H1 (cell line): ENCODE data around the gene CENPM. TPM values are rescaled to one million over a fixed set of nuclear protein-coding genes. Genes with fewer than 3 reads are reported as not detected.

Experiments
- CTCF ChIA-PET: fragments of 300-600 bp; sonication (Branson Sonifier 250); formaldehyde crosslinking; loops from one replicate; lab custom pipeline; 2021; ENCODE audit not compliant: partially characterized antibody; lab: Charles Lee
- POLR2A ChIA-PET: fragments of 300-600 bp; sonication (Branson Sonifier 250); formaldehyde crosslinking; loops from one replicate; lab custom pipeline; 2021; ENCODE audit warnings: inconsistent platforms; ENCODE audit not compliant: partially characterized antibody; lab: Charles Lee
- DNase-seq, 2 experiments: peaks; one replicate each; pipeline versions ENCODE4 v3.0.0 to v3.0.0-alpha.2; 2010 to 2022; ENCODE audit warnings: low spot score in 2 of 2, low read depth in 1 of 2, mixed read lengths in 1 of 2
- FAIRE-seq: peaks from 2 replicates; lab custom pipeline; 2011; peaks lifted over from hg19 to GRCh38; lab: Jason Lieb, UNC
- H2AFZ ChIP-seq: 2 replicates; pipeline ENCODE4 v1.8.1; 2012; ENCODE audit warnings: low read length, inconsistent platforms
- H2AK5ac ChIP-seq: 2 replicates; pipeline ENCODE4 v1.6.1; 2013; ENCODE audit warnings: low read depth, low read length
- H2BK120ac ChIP-seq: replicated peaks from 2 replicates; pipeline ENCODE3; 2013; ENCODE audit warnings: low read depth, low read length, inconsistent platforms
- H2BK12ac ChIP-seq: 2 replicates; pipeline ENCODE4 v1.6.1; 2013; ENCODE audit warnings: low read depth, low read length
- H2BK15ac ChIP-seq: 2 replicates; pipeline ENCODE4 v1.6.1; 2013; ENCODE audit warnings: low read length
- H2BK20ac ChIP-seq: 2 replicates; pipeline ENCODE4 v1.6.1; 2013; ENCODE audit warnings: low read length
- H2BK5ac ChIP-seq: 2 replicates; pipeline ENCODE4 v1.6.1; 2013; ENCODE audit warnings: low read depth, low read length
- H3K14ac ChIP-seq: 2 replicates; pipeline ENCODE4 v1.6.1; 2013; ENCODE audit warnings: inconsistent platforms; ENCODE audit not compliant: insufficient read length
- H3K18ac ChIP-seq: 2 replicates; pipeline ENCODE4 v1.6.1; 2013; ENCODE audit warnings: low read length; ENCODE audit errors: extremely low read depth
- H3K23ac ChIP-seq: 2 replicates; pipeline ENCODE4 v1.6.1; 2013; ENCODE audit warnings: inconsistent platforms; ENCODE audit not compliant: insufficient read length
- H3K23me2 ChIP-seq: 2 replicates; pipeline ENCODE4 v1.6.1; 2013; ENCODE audit warnings: low read depth, low read length
- H3K27ac ChIP-seq: 2 replicates; pipeline ENCODE4 v1.6.1; 2011; ENCODE audit warnings: low read depth, low read length, inconsistent platforms
- H3K27me3 ChIP-seq, 4 experiments: replicated peaks in 1 of 4; 1 replicate in 1 of 4; 2 replicates in 3 of 4; pipeline versions ENCODE4 v1.6.1 to v1.8.1; 2011 to 2013; ENCODE audit warnings: low read length in 3 of 4, mild to moderate bottlenecking in 3 of 4, inconsistent platforms in 2 of 4, mixed read lengths in 2 of 4, moderate library complexity in 1 of 4; ENCODE audit not compliant: control insufficient read depth in 3 of 4, insufficient read depth in 3 of 4; ENCODE audit errors: extremely low read depth in 1 of 4
- H3K36me3 ChIP-seq, 4 experiments: 2 replicates each; pipeline versions ENCODE4 v1.6.1 to v1.8.1; 2011 to 2013; ENCODE audit warnings: mild to moderate bottlenecking in 4 of 4, low read length in 3 of 4, moderate library complexity in 2 of 4, control low read depth in 1 of 4, inconsistent platforms in 1 of 4; ENCODE audit not compliant: insufficient read depth in 4 of 4, control insufficient read depth in 2 of 4
- H3K4ac ChIP-seq: replicated peaks from 2 replicates; pipeline ENCODE3; 2013; ENCODE audit warnings: low read length, low read depth, mixed read lengths, inconsistent platforms; ENCODE audit not compliant: insufficient read length
- H3K4me1 ChIP-seq, 4 experiments: replicated peaks in 1 of 4; 1 replicate in 1 of 4; 2 replicates in 3 of 4; pipeline versions ENCODE4 v1.6.1 to v1.8.1; 2011 to 2013; ENCODE audit warnings: low read length in 3 of 4, inconsistent platforms in 2 of 4, mixed read lengths in 1 of 4; ENCODE audit not compliant: insufficient read depth in 4 of 4, control insufficient read depth in 3 of 4
- H3K4me2 ChIP-seq, 2 experiments: 2 replicates each; pipeline versions ENCODE4 v1.6.1 to v1.8.1; 2011 to 2013; ENCODE audit warnings: low read depth in 2 of 2, low read length in 2 of 2, control low read depth in 1 of 2, inconsistent platforms in 1 of 2, mild to moderate bottlenecking in 1 of 2; ENCODE audit not compliant: insufficient read depth in 1 of 2
- H3K4me3 ChIP-seq, 4 experiments: fragments of 200-600, 300-600 bp in 1 of 4; sonication (generic), shearing (Covaris generic), sonication (Bioruptor Twin) in 1 of 4; 2 replicates each; pipeline versions ENCODE4 v1.5.1 to v1.8.1; 2011 to 2016; ENCODE audit warnings: low read length in 4 of 4, low read depth in 3 of 4, control low read depth in 2 of 4, inconsistent platforms in 2 of 4, mild to moderate bottlenecking in 2 of 4, mixed read lengths in 1 of 4, moderate library complexity in 1 of 4; ENCODE audit not compliant: insufficient read depth in 2 of 4; ENCODE audit errors: extremely low read depth in 1 of 4
- H3K56ac ChIP-seq: replicated peaks from 2 replicates; pipeline ENCODE3; 2013; ENCODE audit warnings: low read depth, mild to moderate bottlenecking, mixed read lengths, low read length, inconsistent platforms; ENCODE audit not compliant: insufficient read length
- H3K79me1 ChIP-seq: 2 replicates; pipeline ENCODE4 v1.6.1; 2013; ENCODE audit warnings: low read depth, low read length, control low read depth
- H3K79me2 ChIP-seq, 2 experiments: 2 replicates each; pipeline versions ENCODE4 v1.6.1 to v1.8.1; 2012 to 2013; ENCODE audit warnings: low read length in 2 of 2, mild to moderate bottlenecking in 2 of 2, inconsistent platforms in 1 of 2; ENCODE audit not compliant: insufficient read depth in 2 of 2, control insufficient read depth in 1 of 2
- H3K9ac ChIP-seq, 4 experiments: replicated peaks in 1 of 4; 1 replicate in 1 of 4; 2 replicates in 3 of 4; pipeline versions ENCODE4 v1.6.1 to v1.8.1; 2011 to 2013; ENCODE audit warnings: low read depth in 3 of 4, low read length in 3 of 4, control low read depth in 2 of 4, mild to moderate bottlenecking in 2 of 4, moderate library complexity in 2 of 4, inconsistent platforms in 1 of 4; ENCODE audit errors: extremely low read depth in 1 of 4
- H3K9me3 ChIP-seq, 2 experiments: 2 replicates each; pipeline versions ENCODE4 v1.6.1 to v1.8.1; 2012 to 2013; ENCODE audit warnings: mild to moderate bottlenecking in 2 of 2, moderate library complexity in 2 of 2, control low read depth in 1 of 2, inconsistent platforms in 1 of 2, low read depth in 1 of 2, low read length in 1 of 2, mixed read lengths in 1 of 2; ENCODE audit not compliant: insufficient read depth in 2 of 2
- H4K20me1 ChIP-seq, 2 experiments: replicated peaks in 1 of 2; 2 replicates each; pipeline versions ENCODE3 to v1.8.1; 2011 to 2013; ENCODE audit warnings: inconsistent platforms in 2 of 2, low read length in 2 of 2, mild to moderate bottlenecking in 1 of 2; ENCODE audit not compliant: insufficient read depth in 2 of 2, control insufficient read depth in 1 of 2
- H4K5ac ChIP-seq: 2 replicates; pipeline ENCODE4 v1.6.1; 2013; ENCODE audit warnings: low read length, low read depth, mixed read lengths, inconsistent platforms; ENCODE audit not compliant: insufficient read length
- H4K8ac ChIP-seq: 2 replicates; pipeline ENCODE4 v1.8.0; 2013; ENCODE audit warnings: mild to moderate bottlenecking, moderate library complexity, low read length, inconsistent platforms; ENCODE audit not compliant: insufficient read depth; ENCODE audit errors: extremely low read depth
- H4K91ac ChIP-seq: replicated peaks from 2 replicates; pipeline ENCODE3; 2013; ENCODE audit warnings: low read length, mixed read lengths, inconsistent platforms; ENCODE audit not compliant: insufficient read length
- ATF2 ChIP-seq: IDR thresholded peaks from 2 replicates; pipeline ENCODE4 v1.6.1; 2012; ENCODE audit warnings: low read length, inconsistent platforms
- RBBP5 ChIP-seq: IDR thresholded peaks from 2 replicates; pipeline ENCODE4 v1.7.1; 2012; ENCODE audit warnings: low read depth, mild to moderate bottlenecking, inconsistent platforms, low read length, moderate library complexity, borderline replicate concordance
- SP2 ChIP-seq: IDR thresholded peaks from 2 replicates; pipeline ENCODE4 v1.6.1; 2012; ENCODE audit warnings: mild to moderate bottlenecking, low read length, inconsistent platforms
- TBP ChIP-seq: IDR thresholded peaks from 2 replicates; pipeline ENCODE4 v1.6.1; 2011; ENCODE audit warnings: low read depth, low read length, improper control_type of control experiment
- ZNF274 ChIP-seq: IDR thresholded peaks from 2 replicates; pipeline ENCODE4 v1.7.0; 2012; ENCODE audit warnings: low read length, borderline replicate concordance; ENCODE audit errors: extremely low read depth
- WGBS, 2 experiments: shearing (Covaris generic) in 1 of 2; methylation state at CpG; one replicate each; pipeline versions ENCODE4 v1.1.6 to v1.1.7; 2013 to 2015; ENCODE audit warnings: low lambda C conversion rate in 2 of 2, mixed read lengths in 2 of 2, inconsistent platforms in 1 of 2, low coverage in 1 of 2, missing lambda C conversion rate in 1 of 2; ENCODE audit not compliant: insufficient replicate concordance in 2 of 2, insufficient coverage in 1 of 2, insufficient read length in 1 of 2; ENCODE audit errors: extremely low coverage in 1 of 2, missing lambda C conversion rate in 1 of 2; 5-methylcytosine and 5-hydroxymethylcytosine counted together
- long read RNA-seq, 2 experiments: library from RNA in 1 of 2; library from capped mRNA in 1 of 2; stranded (forward); transcript quantifications; one replicate each; pipeline ENCODE4 v2.0.0, GENCODE V29; 2021; ENCODE audit warnings: inconsistent platforms in 1 of 2
- polyA minus RNA-seq, 3 experiments: library from RNA; depleted of rRNA, polyadenylated mRNA; stranded (reverse); fragments of >200 nt; gene quantifications; 1 replicate in 2 of 3; 2 replicates in 1 of 3; pipeline ENCODE4 v1.2.3, GENCODE V29; 2011
- polyA plus RNA-seq, 7 experiments: library from polyadenylated mRNA; depleted of rRNA in 3 of 7; stranded (reverse) in 5 of 7; unstranded in 2 of 7; fragments of >200 nt in 5 of 7; fragments of 200-250 nt in 2 of 7; gene quantifications; 1 replicate in 5 of 7; 2 replicates in 1 of 7; 4 replicates in 1 of 7; pipeline versions ENCODE4 v1.2.1 to v1.2.3, GENCODE V29; 2011 to 2013; ENCODE audit warnings: missing spikeins in 2 of 7, mixed read lengths in 2 of 7
- total RNA-seq: library from RNA; stranded (reverse); fragmentation: NEBNext Ultra II Directional; extraction: Animal tissue kit (Norgen Biotek cat#: 25700); gene quantifications from 2 replicates; pipeline ENCODE4 v1.2.1, GENCODE V29; 2021

Gene CENPM
- total RNA-seq (30.0 and 32.0 TPM in 2 replicates), polyA plus RNA-seq (2011; rRNA removed) (80.4 and 94.6 TPM in 2 replicates), polyA minus RNA-seq (2011; rRNA and poly(A)+ RNA removed) (43.8 and 44.6 TPM in 2 replicates)
- polyA plus RNA-seq (2011; cell fraction: cytosol; rRNA removed) = 68.6 TPM
- 146 TPM for polyA plus RNA-seq (2011; cell fraction: nucleus; rRNA removed)
- 22.9 to 58.2 TPM (median 53.9 TPM) in 4 replicates for polyA plus RNA-seq (2012, experiment 1 of 2)
- 81.1 TPM for polyA plus RNA-seq (2012, experiment 2 of 2)
- polyA plus RNA-seq (2013, experiment 1 of 2) = 54.0 TPM
- 50.9 TPM for polyA plus RNA-seq (2013, experiment 2 of 2)
- polyA minus RNA-seq (2011; cell fraction: cytosol; rRNA and poly(A)+ RNA removed) = 29.3 TPM
- polyA minus RNA-seq (2011; cell fraction: nucleus; rRNA and poly(A)+ RNA removed) = 48.6 TPM
- long read RNA-seq, experiment 1, transcript CENPM-201 (6 exons, 966 nt) = major isoform, 39 of 51 reads
- long read RNA-seq, experiment 1, partial matches to known transcripts = 1 of 51 reads
- long read RNA-seq, experiment 1, other reads (novel, unspliced or antisense) = 6 of 51 reads
- long read RNA-seq, experiment 2, transcript CENPM-201 (6 exons, 966 nt) = major isoform, 97 of 121 reads
- long read RNA-seq, experiment 2, transcript CENPM-203 (5 exons, 1,002 nt) = minor isoform, 5 of 121 reads
- long read RNA-seq, experiment 2, transcript CENPM-206 (5 exons, 818 nt) = minor isoform, 9 of 121 reads
- long read RNA-seq, experiment 2, partial matches to known transcripts = 3 of 121 reads
- long read RNA-seq, experiment 2, other reads (novel, unspliced or antisense) = 7 of 121 reads

DNA sequence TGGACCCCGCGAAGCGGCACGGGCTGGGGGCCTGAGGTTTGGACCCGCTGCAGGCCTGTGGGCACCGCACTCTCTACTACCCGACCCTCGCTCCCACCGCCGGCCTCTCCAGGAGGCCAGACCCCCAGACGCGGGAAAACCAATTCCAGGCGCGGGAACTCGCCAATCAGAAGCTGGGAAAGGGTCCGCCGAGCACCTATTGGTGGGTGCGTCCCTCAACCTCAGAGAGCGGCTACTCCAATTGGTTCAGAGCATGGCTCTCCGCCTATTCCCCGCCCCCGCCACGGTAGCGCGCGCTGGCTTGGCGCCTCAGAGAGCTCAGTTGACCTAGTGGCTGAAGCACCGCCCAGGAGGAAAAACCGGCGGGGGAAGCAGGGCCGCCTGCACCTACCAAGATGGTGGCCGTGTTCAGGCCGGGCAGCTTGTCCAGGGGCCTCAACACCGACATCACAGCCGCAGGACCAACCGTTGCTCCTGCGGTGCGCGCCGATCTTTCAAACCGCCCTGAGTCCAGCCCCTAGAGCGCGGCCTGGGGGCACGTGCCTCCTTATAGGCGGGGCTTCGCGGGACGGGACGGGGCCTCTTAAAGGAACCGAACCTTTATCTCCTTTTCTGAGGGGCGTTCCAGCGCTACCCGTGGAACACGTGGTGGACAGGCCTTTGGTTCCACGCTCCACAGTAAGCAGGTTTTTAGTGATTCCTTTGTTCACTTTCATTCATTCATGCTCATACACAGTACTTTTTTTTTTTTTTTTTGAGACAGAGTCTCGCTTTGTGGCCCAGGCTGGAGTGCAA lies at the start of gene CENPM:
CENPM (minus strand) TSS at position 524 of the 795 bp plus-strand sequence; CDS start at position 448, 76 bp downstream.
- POLR2A ChIA-PET = interaction anchor here (0.6 to 2.1 kb wide), 30 partner anchors 9 to 422 kb away, joined by 3 to 14 read pairs (median 4); partner anchors contain the start of genes CCDC134 and SNU13
- WGBS, 2 experiments = 2% methylated on average over 51 of the region's 56 CpGs; no CpG with 5 or more reads in 1 of the 2 experiments
- Histone ChIP-seq H4K5ac (peak within 1 kb of the TSS; percentile 55), H2BK20ac (0 out of 2 replicates have a peak within 1 kb of the TSS, but pooled peaks have one; percentile 86), H2BK120ac (no peak within 1 kb of the TSS), H3K27me3 (no peaks in the 10 kb centered on the region), H3K4me3 (peak within 1 kb of the TSS; percentile 67 to 83 (median 75)), H2AFZ (no peak within 1 kb of the TSS; the same call in 1 of the 2 replicates), H3K4ac (peak within 1 kb of the TSS; percentile 96), H2BK12ac (peak within 1 kb of the TSS; percentile 84; the same call in 1 of the 2 replicates), H3K23me2 (peaks cover 8% of the 10 kb centered on the region), H3K27ac (peak within 1 kb of the TSS; percentile 78), H3K14ac (peak within 1 kb of the TSS; percentile 35), H3K4me1 (peaks cover 7 to 17% (median 10%) of the 10 kb centered on the region in 4 experiments), H3K18ac (peak within 1 kb of the TSS; percentile 99), H4K8ac (peak within 1 kb of the TSS; percentile 93), H4K91ac (peak within 1 kb of the TSS; percentile 94), H4K20me1 (peaks cover 0 to 7% of the 10 kb centered on the region in 2 experiments), H3K9me3 (no peaks in the 10 kb centered on the region), H3K9ac (peak within 1 kb of the TSS; percentile 64 to 83 (median 77)), H2BK5ac (peak within 1 kb of the TSS; percentile 97), H3K4me2 (peak within 1 kb of the TSS; percentile 82 to 85), H2BK15ac (peak within 1 kb of the TSS; percentile 98; the same call in 1 of the 2 replicates), H3K56ac (peak within 1 kb of the TSS; percentile 4), H3K79me2 (peaks cover 0 to 9% of the 10 kb centered on the region in 2 experiments; a peak in 1 of 4 replicates), H3K23ac (no peak within 1 kb of the TSS), H3K36me3 (peaks cover 17 to 29% (median 27%) of the 10 kb centered on the region in 4 experiments), H2AK5ac (peak within 1 kb of the TSS; percentile 59), H3K79me1 (peaks cover 7% of the 10 kb centered on the region; the same call in 1 of the 2 replicates)
- FAIRE-seq = no peak
- CTCF ChIA-PET = interaction anchor here (0.6 to 4.4 kb wide), 12 partner anchors 10 to 250 kb away, joined by 3 to 21 read pairs (median 4); partner anchors contain the start of gene TNFRSF13C
- peak; percentile 78 to 97 for DNase-seq
- peak; percentile 46; the same call in 1 of the 2 replicates for TF ChIP-seq TBP
- peak; percentile 44; the same call in 1 of the 2 replicates for TF ChIP-seq RBBP5
- TF ChIP-seq SP2 = peak; percentile 82
- TF ChIP-seq ZNF274 = no peak
- no peak for TF ChIP-seq ATF2
